Mesodermal cell (in vitro differentiated cells): ENCODE measurements around the gene ARHGEF28.

Source experiments
- H3K27ac ChIP-seq: 2 replicates; pipeline ENCODE4 v1.7.0; 2013; ENCODE audit warnings: mild to moderate bottlenecking, low read depth, low read length, moderate library complexity; ENCODE audit not compliant: severe bottlenecking
- H3K36me3 ChIP-seq: 2 replicates; pipeline ENCODE4 v1.7.1; 2013; ENCODE audit warnings: mild to moderate bottlenecking, low read length, moderate library complexity; ENCODE audit not compliant: control insufficient read depth, insufficient read depth
- H3K4me1 ChIP-seq: one replicate; pipeline ENCODE4 v1.7.1; 2013; ENCODE audit warnings: mild to moderate bottlenecking, low read length; ENCODE audit not compliant: insufficient read depth, control insufficient read depth, poor library complexity, severe bottlenecking
- H3K4me3 ChIP-seq: 2 replicates; pipeline ENCODE4 v1.7.0; 2013; ENCODE audit warnings: low read length, control low read depth, mild to moderate bottlenecking; ENCODE audit not compliant: insufficient read depth, poor library complexity, severe bottlenecking; ENCODE audit errors: extremely low read depth
- H3K9me3 ChIP-seq: 2 replicates; pipeline ENCODE4 v1.7.1; 2013; ENCODE audit warnings: mild to moderate bottlenecking, low read length, moderate library complexity; ENCODE audit not compliant: control insufficient read depth
- WGBS, 2 experiments: methylation state at CpG; one replicate each; pipeline ENCODE4 v1.1.5; 2013; ENCODE audit warnings: missing lambda C conversion rate in 2 of 2; ENCODE audit not compliant: insufficient coverage in 2 of 2; 5-methylcytosine and 5-hydroxymethylcytosine counted together

Gene ARHGEF28

GRCh38 chr5:73979321-73979720 lies 353.3 kb downstream of the ARHGEF28 start:
- Histone ChIP-seq H3K27ac (no peak overlapping the region), H3K4me1 (no peaks in the 10 kb centered on the region), H3K9me3 (no peaks in the 10 kb centered on the region), H3K4me3 (no peak overlapping the region), H3K36me3 (no peaks in the 10 kb centered on the region)
- 68 to 100% methylated on average over 1 to 3 of the region's 3 CpGs for WGBS, 2 experiments

- Histone ChIP-seq H3K36me3 (no peaks in the 10 kb centered on the region), H3K4me3 (no peak overlapping the region), H3K9me3 (no peaks in the 10 kb centered on the region), H3K27ac (no peak overlapping the region), H3K4me1 (no peaks in the 10 kb centered on the region)
- 90 to 96% methylated on average over 5 of the region's 5 CpGs for WGBS, 2 experiments
These were observed 355.7 kb downstream of the ARHGEF28 start for GRCh38 chr5:73981704-73982103.

GRCh38 chr5:73983644-73984043 lies 357.6 kb downstream of the ARHGEF28 start:
- Histone ChIP-seq H3K4me1 (no peaks in the 10 kb centered on the region), H3K9me3 (no peaks in the 10 kb centered on the region), H3K4me3 (no peak overlapping the region), H3K36me3 (no peaks in the 10 kb centered on the region), H3K27ac (no peak overlapping the region)
- 83 to 89% methylated on average over 1 of the region's 1 CpG for WGBS, 2 experiments

- Histone ChIP-seq H3K36me3 (no peaks in the 10 kb centered on the region), H3K4me3 (no peak overlapping the region), H3K9me3 (no peaks in the 10 kb centered on the region), H3K27ac (no peak overlapping the region), H3K4me1 (no peaks in the 10 kb centered on the region)
- 29% methylated on average over 1 of the region's 1 CpG; no CpG with 5 or more reads in 1 of the 2 experiments for WGBS, 2 experiments
These were observed 359.1 kb downstream of the ARHGEF28 start for GRCh38 chr5:73985145-73985544.

GRCh38 chr5:73986729-73987128 lies 360.7 kb downstream of the ARHGEF28 start:
- Histone ChIP-seq H3K4me3 (no peak overlapping the region), H3K4me1 (no peaks in the 10 kb centered on the region), H3K36me3 (no peaks in the 10 kb centered on the region), H3K9me3 (no peaks in the 10 kb centered on the region), H3K27ac (no peak overlapping the region)
- no CpG with 5 or more reads among the region's 1 CpG for WGBS, 2 experiments

- WGBS, 2 experiments = no CpG with 5 or more reads among the region's 3 CpGs
- Histone ChIP-seq H3K9me3 (no peaks in the 10 kb centered on the region), H3K36me3 (no peaks in the 10 kb centered on the region), H3K4me1 (no peaks in the 10 kb centered on the region), H3K27ac (no peak overlapping the region), H3K4me3 (no peak overlapping the region)
These were observed 361.9 kb downstream of the ARHGEF28 start for GRCh38 chr5:73987915-73988314.

- WGBS, 2 experiments = 73 to 88% methylated on average over 1 to 3 of the region's 3 CpGs
- Histone ChIP-seq H3K27ac (no peak overlapping the region), H3K9me3 (no peaks in the 10 kb centered on the region), H3K4me3 (no peak overlapping the region), H3K4me1 (no peaks in the 10 kb centered on the region), H3K36me3 (no peaks in the 10 kb centered on the region)
These were observed 364.0 kb downstream of the ARHGEF28 start for GRCh38 chr5:73989956-73990355.
